ENCODE measurements around the gene UBE2D3.

UBE2D3 gene

DNA sequence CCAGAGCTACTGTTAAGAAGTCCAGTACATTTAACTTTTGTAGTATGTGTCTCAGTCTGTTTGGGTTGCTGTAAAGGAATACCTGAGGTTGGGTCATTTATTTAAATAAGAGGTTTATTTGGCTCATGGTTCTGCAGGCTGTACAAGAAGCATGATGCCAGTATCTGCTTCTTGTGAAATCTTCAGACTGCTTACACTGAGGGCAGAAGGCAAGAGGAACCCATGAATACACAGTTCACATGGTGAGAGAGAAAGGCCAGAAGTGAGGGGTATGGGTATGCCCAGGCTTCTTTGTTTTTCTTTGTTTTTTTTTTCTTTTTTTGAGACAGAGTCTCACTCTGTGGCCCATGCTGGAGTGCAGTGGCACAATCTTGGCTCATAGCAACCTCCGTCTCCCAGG is 35.4 kb upstream of the UBE2D3 start:
- no peak for ATAC-seq
- TF ChIP-seq SNAI2 (CRISPR knock-in tag; IDR thresholded peaks at IDR 0.05) (no peak), GLIS3 (CRISPR knock-in tag; IDR thresholded peaks at IDR 0.05) (no peak), ZNF565 (CRISPR knock-in tag; conservative IDR thresholded peaks at IDR 0.05; ENCODE audit: low read depth) (no peak), CSDC2 (CRISPR knock-in tag; IDR thresholded peaks at IDR 0.05) (no peak), ZNF8 (CRISPR knock-in tag; IDR thresholded peaks at IDR 0.05) (no peak), TOX (CRISPR knock-in tag; IDR thresholded peaks at IDR 0.05; ENCODE audit: borderline replicate concordance) (no peak), POU6F1 (CRISPR knock-in tag; IDR thresholded peaks at IDR 0.05; ENCODE audit: borderline replicate concordance, low read depth) (no peak), OSR1 (CRISPR knock-in tag; IDR thresholded peaks at IDR 0.05) (no peak), RARB (CRISPR knock-in tag; IDR thresholded peaks at IDR 0.05) (no peak), ZFP3 (CRISPR knock-in tag; IDR thresholded peaks at IDR 0.05) (no peak), BACH2 (CRISPR knock-in tag; IDR thresholded peaks at IDR 0.05; ENCODE audit: borderline replicate concordance) (no peak), ESRRG (CRISPR knock-in tag; IDR thresholded peaks at IDR 0.05) (no peak), ISL1 (CRISPR knock-in tag; IDR thresholded peaks at IDR 0.05) (no peak)

DNA sequence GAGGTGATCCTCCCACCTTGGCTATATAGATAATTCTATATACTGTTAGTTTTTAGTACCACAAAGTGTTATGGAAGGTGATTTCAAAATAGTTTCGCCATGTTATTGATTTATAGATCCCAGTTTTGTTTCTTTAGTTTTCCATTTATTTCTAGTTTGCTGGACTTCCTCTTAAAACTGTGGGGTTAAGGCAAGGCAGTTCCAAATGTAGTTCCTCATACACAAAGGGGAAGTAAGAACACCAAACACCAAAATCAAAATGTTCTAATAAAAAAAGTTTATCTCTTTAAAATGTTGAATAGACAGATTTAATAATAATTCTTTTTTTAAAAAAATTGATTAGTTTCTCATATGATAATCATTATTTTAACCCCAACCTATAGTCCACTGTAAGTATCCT is 34.7 kb upstream of the UBE2D3 start:
- no peak for ATAC-seq
- TF ChIP-seq SNAI2 (CRISPR knock-in tag; IDR thresholded peaks at IDR 0.05), result no peak
- no peak for TF ChIP-seq CSDC2 (CRISPR knock-in tag; IDR thresholded peaks at IDR 0.05)
- TF ChIP-seq, protein P1, sequence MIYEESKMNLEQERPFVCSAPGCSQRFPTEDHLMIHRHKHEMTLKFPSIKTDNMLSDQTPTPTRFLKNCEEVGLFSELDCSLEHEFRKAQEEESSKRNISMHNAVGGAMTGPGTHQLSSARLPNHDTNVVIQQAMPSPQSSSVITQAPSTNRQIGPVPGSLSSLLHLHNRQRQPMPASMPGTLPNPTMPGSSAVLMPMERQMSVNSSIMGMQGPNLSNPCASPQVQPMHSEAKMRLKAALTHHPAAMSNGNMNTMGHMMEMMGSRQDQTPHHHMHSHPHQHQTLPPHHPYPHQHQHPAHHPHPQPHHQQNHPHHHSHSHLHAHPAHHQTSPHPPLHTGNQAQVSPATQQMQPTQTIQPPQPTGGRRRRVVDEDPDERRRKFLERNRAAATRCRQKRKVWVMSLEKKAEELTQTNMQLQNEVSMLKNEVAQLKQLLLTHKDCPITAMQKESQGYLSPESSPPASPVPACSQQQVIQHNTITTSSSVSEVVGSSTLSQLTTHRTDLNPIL (CRISPR knock-in tag; IDR thresholded peaks at IDR 0.05; ENCODE audit: low read depth), result no peak
- no peak for TF ChIP-seq ZFP30 (CRISPR knock-in tag; IDR thresholded peaks at IDR 0.05)

DNA sequence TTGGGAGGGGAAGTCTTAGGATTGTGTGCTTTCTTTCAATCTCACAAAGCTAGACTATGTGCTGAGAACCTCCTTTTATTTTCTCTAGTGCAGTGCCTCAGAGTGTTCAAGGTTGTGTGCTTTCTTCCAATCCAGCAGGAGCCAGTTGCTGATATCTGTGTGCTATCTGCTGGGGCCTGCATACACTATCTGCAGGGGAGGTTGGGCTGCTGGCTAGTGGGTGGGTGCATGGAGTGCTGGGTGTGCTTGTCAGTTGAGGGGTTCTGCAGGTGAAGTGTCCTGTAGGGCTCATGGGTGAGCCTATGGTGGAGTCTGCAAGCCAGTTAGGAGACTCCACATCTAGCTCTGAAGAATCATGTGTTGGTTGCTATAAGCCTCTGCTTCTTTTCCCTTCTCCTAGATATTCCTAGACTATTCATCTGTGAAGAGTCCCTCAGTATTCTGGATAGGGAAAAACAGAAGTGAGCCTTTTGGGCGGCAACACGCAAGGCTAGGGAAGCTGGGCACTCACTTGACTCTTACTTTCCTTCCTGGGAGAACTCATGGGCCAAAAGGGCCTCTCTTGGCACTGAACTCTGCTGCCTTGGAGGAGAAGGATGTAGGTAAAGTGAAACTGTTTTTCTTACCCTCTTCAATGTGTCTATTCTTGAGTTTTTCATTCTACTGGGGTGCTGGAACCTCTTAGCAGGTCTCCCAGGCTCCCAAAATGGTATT is 33.4 kb upstream of the UBE2D3 start:
- TF ChIP-seq ZNF70 (CRISPR knock-in tag; IDR thresholded peaks at IDR 0.05) (no peak), PATZ1 (CRISPR knock-in tag; IDR thresholded peaks at IDR 0.05; ENCODE audit: borderline replicate concordance) (no peak), GLIS3 (CRISPR knock-in tag; IDR thresholded peaks at IDR 0.05) (no peak), ARNTL (CRISPR knock-in tag; IDR thresholded peaks at IDR 0.05; ENCODE audit: borderline replicate concordance, low read depth) (no peak), ISL1 (CRISPR knock-in tag; IDR thresholded peaks at IDR 0.05) (no peak), RARB (CRISPR knock-in tag; IDR thresholded peaks at IDR 0.05) (no peak), TOX (CRISPR knock-in tag; IDR thresholded peaks at IDR 0.05; ENCODE audit: borderline replicate concordance) (no peak), ZFP30 (CRISPR knock-in tag; IDR thresholded peaks at IDR 0.05) (no peak), TCF4 (CRISPR knock-in tag; IDR thresholded peaks at IDR 0.05; ENCODE audit: borderline replicate concordance) (no peak), ZFP3 (CRISPR knock-in tag; IDR thresholded peaks at IDR 0.05) (no peak), ZC3H10 (CRISPR knock-in tag; IDR thresholded peaks at IDR 0.05) (no peak), BACH2 (CRISPR knock-in tag; IDR thresholded peaks at IDR 0.05; ENCODE audit: borderline replicate concordance) (no peak), ZNF565 (CRISPR knock-in tag; conservative IDR thresholded peaks at IDR 0.05; ENCODE audit: low read depth) (no peak), SNAI2 (CRISPR knock-in tag; IDR thresholded peaks at IDR 0.05) (no peak), ZNF8 (CRISPR knock-in tag; IDR thresholded peaks at IDR 0.05) (no peak), PPARA (CRISPR knock-in tag; IDR thresholded peaks at IDR 0.05; ENCODE audit: borderline replicate concordance) (no peak), OSR1 (CRISPR knock-in tag; IDR thresholded peaks at IDR 0.05) (no peak)
- TF ChIP-seq, protein P2, sequence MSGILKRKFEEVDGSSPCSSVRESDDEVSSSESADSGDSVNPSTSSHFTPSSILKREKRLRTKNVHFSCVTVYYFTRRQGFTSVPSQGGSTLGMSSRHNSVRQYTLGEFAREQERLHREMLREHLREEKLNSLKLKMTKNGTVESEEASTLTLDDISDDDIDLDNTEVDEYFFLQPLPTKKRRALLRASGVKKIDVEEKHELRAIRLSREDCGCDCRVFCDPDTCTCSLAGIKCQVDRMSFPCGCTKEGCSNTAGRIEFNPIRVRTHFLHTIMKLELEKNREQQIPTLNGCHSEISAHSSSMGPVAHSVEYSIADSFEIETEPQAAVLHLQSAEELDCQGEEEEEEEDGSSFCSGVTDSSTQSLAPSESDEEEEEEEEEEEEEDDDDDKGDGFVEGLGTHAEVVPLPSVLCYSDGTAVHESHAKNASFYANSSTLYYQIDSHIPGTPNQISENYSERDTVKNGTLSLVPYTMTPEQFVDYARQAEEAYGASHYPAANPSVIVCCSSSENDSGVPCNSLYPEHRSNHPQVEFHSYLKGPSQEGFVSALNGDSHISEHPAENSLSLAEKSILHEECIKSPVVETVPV (CRISPR knock-in tag; IDR thresholded peaks at IDR 0.05), result no peak
- TF ChIP-seq, protein P1 (CRISPR knock-in tag; IDR thresholded peaks at IDR 0.05; ENCODE audit: low read depth), result no peak
- TF ChIP-seq, protein P3, sequence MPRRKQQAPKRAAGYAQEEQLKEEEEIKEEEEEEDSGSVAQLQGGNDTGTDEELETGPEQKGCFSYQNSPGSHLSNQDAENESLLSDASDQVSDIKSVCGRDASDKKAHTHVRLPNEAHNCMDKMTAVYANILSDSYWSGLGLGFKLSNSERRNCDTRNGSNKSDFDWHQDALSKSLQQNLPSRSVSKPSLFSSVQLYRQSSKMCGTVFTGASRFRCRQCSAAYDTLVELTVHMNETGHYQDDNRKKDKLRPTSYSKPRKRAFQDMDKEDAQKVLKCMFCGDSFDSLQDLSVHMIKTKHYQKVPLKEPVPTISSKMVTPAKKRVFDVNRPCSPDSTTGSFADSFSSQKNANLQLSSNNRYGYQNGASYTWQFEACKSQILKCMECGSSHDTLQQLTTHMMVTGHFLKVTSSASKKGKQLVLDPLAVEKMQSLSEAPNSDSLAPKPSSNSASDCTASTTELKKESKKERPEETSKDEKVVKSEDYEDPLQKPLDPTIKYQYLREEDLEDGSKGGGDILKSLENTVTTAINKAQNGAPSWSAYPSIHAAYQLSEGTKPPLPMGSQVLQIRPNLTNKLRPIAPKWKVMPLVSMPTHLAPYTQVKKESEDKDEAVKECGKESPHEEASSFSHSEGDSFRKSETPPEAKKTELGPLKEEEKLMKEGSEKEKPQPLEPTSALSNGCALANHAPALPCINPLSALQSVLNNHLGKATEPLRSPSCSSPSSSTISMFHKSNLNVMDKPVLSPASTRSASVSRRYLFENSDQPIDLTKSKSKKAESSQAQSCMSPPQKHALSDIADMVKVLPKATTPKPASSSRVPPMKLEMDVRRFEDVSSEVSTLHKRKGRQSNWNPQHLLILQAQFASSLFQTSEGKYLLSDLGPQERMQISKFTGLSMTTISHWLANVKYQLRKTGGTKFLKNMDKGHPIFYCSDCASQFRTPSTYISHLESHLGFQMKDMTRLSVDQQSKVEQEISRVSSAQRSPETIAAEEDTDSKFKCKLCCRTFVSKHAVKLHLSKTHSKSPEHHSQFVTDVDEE (CRISPR knock-in tag; IDR thresholded peaks at IDR 0.05), result no peak
- no peak for ATAC-seq
